ENCODE results near the gene ZNF292.

GRCh38 chr6:87230801-87231200, 75.4 kb downstream of the ZNF292 start:
- TF ChIP-seq, protein P1, sequence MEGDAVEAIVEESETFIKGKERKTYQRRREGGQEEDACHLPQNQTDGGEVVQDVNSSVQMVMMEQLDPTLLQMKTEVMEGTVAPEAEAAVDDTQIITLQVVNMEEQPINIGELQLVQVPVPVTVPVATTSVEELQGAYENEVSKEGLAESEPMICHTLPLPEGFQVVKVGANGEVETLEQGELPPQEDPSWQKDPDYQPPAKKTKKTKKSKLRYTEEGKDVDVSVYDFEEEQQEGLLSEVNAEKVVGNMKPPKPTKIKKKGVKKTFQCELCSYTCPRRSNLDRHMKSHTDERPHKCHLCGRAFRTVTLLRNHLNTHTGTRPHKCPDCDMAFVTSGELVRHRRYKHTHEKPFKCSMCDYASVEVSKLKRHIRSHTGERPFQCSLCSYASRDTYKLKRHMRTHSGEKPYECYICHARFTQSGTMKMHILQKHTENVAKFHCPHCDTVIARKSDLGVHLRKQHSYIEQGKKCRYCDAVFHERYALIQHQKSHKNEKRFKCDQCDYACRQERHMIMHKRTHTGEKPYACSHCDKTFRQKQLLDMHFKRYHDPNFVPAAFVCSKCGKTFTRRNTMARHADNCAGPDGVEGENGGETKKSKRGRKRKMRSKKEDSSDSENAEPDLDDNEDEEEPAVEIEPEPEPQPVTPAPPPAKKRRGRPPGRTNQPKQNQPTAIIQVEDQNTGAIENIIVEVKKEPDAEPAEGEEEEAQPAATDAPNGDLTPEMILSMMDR (IDR thresholded peaks at IDR 0.05; ENCODE audit: borderline replicate concordance, extremely low read depth, low read length, poor library complexity, severe bottlenecking), result no peak
- TF ChIP-seq EZH2 (IDR thresholded peaks at IDR 0.05; ENCODE audit: borderline replicate concordance, low read depth, low read length, severe bottlenecking), result no peak
